ENCODE results near the gene NMNAT2.

DNA sequence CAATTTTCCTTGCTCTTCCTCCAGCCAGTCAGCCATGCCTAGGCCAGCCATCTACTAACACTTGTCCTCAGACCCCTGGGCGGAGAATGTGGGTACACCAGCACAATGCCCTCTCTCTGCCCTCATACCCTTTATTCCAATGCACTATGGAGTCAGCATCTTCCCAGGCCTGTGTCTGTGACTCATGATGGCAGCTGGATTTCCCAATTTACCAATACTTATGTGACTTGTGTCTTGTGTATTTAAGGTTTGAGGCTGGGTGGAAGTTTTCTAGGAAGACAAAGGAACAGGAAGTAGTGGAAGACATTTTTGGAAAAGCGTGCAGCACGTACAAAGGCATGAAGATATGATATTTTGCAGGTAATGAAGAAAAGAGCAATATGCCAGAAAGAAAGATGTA, 114.3 kb downstream of the NMNAT2 start:
- TF ChIP-seq, protein P1, sequence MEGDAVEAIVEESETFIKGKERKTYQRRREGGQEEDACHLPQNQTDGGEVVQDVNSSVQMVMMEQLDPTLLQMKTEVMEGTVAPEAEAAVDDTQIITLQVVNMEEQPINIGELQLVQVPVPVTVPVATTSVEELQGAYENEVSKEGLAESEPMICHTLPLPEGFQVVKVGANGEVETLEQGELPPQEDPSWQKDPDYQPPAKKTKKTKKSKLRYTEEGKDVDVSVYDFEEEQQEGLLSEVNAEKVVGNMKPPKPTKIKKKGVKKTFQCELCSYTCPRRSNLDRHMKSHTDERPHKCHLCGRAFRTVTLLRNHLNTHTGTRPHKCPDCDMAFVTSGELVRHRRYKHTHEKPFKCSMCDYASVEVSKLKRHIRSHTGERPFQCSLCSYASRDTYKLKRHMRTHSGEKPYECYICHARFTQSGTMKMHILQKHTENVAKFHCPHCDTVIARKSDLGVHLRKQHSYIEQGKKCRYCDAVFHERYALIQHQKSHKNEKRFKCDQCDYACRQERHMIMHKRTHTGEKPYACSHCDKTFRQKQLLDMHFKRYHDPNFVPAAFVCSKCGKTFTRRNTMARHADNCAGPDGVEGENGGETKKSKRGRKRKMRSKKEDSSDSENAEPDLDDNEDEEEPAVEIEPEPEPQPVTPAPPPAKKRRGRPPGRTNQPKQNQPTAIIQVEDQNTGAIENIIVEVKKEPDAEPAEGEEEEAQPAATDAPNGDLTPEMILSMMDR (conservative IDR thresholded peaks at IDR 0.05; ENCODE audit: low read depth in 2 of 2), result no peak
- TF ChIP-seq JUNB (IDR thresholded peaks at IDR 0.05; ENCODE audit: unreplicated experiment) (no peak), NANOG (IDR thresholded peaks at IDR 0.05; ENCODE audit: borderline replicate concordance) (no peak), EZH2 (IDR thresholded peaks at IDR 0.05; ENCODE audit: low read depth, unreplicated experiment) (no peak), CREB1 (CRISPR knock-in tag; IDR thresholded peaks at IDR 0.05; ENCODE audit: low read depth) (no peak), EZH2phosphoT487 (IDR thresholded peaks at IDR 0.05; ENCODE audit: unreplicated experiment) (no peak), POLR2AphosphoS5 (IDR thresholded peaks at IDR 0.05; ENCODE audit: low read depth) (no peak), STAT1 (IDR thresholded peaks at IDR 0.05; ENCODE audit: unreplicated experiment) (no peak), ETS1 (IDR thresholded peaks at IDR 0.05) (no peak)
- TF ChIP-seq, protein P2, sequence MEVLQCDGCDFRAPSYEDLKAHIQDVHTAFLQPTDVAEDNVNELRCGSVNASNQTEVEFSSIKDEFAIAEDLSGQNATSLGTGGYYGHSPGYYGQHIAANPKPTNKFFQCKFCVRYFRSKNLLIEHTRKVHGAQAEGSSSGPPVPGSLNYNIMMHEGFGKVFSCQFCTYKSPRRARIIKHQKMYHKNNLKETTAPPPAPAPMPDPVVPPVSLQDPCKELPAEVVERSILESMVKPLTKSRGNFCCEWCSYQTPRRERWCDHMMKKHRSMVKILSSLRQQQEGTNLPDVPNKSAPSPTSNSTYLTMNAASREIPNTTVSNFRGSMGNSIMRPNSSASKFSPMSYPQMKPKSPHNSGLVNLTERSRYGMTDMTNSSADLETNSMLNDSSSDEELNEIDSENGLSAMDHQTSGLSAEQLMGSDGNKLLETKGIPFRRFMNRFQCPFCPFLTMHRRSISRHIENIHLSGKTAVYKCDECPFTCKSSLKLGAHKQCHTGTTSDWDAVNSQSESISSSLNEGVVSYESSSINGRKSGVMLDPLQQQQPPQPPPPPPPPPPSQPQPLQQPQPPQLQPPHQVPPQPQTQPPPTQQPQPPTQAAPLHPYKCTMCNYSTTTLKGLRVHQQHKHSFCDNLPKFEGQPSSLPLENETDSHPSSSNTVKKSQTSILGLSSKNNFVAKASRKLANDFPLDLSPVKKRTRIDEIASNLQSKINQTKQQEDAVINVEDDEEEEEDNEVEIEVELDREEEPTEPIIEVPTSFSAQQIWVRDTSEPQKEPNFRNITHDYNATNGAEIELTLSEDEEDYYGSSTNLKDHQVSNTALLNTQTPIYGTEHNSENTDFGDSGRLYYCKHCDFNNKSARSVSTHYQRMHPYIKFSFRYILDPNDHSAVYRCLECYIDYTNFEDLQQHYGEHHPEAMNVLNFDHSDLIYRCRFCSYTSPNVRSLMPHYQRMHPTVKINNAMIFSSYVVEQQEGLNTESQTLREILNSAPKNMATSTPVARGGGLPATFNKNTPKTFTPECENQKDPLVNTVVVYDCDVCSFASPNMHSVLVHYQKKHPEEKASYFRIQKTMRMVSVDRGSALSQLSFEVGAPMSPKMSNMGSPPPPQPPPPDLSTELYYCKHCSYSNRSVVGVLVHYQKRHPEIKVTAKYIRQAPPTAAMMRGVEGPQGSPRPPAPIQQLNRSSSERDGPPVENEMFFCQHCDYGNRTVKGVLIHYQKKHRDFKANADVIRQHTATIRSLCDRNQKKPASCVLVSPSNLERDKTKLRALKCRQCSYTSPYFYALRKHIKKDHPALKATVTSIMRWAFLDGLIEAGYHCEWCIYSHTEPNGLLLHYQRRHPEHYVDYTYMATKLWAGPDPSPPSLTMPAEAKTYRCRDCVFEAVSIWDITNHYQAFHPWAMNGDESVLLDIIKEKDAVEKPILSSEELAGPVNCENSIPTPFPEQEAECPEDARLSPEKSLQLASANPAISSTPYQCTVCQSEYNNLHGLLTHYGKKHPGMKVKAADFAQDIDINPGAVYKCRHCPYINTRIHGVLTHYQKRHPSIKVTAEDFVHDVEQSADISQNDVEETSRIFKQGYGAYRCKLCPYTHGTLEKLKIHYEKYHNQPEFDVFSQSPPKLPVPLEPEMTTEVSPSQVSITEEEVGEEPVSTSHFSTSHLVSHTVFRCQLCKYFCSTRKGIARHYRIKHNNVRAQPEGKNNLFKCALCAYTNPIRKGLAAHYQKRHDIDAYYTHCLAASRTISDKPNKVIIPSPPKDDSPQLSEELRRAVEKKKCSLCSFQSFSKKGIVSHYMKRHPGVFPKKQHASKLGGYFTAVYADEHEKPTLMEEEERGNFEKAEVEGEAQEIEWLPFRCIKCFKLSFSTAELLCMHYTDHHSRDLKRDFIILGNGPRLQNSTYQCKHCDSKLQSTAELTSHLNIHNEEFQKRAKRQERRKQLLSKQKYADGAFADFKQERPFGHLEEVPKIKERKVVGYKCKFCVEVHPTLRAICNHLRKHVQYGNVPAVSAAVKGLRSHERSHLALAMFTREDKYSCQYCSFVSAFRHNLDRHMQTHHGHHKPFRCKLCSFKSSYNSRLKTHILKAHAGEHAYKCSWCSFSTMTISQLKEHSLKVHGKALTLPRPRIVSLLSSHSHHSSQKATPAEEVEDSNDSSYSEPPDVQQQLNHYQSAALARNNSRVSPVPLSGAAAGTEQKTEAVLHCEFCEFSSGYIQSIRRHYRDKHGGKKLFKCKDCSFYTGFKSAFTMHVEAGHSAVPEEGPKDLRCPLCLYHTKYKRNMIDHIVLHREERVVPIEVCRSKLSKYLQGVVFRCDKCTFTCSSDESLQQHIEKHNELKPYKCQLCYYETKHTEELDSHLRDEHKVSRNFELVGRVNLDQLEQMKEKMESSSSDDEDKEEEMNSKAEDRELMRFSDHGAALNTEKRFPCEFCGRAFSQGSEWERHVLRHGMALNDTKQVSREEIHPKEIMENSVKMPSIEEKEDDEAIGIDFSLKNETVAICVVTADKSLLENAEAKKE (CRISPR knock-in tag; IDR thresholded peaks at IDR 0.05), result no peak
- TF ChIP-seq, protein P3, sequence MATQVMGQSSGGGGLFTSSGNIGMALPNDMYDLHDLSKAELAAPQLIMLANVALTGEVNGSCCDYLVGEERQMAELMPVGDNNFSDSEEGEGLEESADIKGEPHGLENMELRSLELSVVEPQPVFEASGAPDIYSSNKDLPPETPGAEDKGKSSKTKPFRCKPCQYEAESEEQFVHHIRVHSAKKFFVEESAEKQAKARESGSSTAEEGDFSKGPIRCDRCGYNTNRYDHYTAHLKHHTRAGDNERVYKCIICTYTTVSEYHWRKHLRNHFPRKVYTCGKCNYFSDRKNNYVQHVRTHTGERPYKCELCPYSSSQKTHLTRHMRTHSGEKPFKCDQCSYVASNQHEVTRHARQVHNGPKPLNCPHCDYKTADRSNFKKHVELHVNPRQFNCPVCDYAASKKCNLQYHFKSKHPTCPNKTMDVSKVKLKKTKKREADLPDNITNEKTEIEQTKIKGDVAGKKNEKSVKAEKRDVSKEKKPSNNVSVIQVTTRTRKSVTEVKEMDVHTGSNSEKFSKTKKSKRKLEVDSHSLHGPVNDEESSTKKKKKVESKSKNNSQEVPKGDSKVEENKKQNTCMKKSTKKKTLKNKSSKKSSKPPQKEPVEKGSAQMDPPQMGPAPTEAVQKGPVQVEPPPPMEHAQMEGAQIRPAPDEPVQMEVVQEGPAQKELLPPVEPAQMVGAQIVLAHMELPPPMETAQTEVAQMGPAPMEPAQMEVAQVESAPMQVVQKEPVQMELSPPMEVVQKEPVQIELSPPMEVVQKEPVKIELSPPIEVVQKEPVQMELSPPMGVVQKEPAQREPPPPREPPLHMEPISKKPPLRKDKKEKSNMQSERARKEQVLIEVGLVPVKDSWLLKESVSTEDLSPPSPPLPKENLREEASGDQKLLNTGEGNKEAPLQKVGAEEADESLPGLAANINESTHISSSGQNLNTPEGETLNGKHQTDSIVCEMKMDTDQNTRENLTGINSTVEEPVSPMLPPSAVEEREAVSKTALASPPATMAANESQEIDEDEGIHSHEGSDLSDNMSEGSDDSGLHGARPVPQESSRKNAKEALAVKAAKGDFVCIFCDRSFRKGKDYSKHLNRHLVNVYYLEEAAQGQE (IDR thresholded peaks at IDR 0.05; ENCODE audit: unreplicated experiment), result no peak
